Measurements from ENCODE around the gene MS4A18. TPM values are rescaled to one million over a fixed set of nuclear protein-coding genes. Genes with fewer than 3 reads are reported as not detected.

MS4A18 gene
- total RNA-seq, 1 experiment from 2014 or later, result not detected

DNA sequence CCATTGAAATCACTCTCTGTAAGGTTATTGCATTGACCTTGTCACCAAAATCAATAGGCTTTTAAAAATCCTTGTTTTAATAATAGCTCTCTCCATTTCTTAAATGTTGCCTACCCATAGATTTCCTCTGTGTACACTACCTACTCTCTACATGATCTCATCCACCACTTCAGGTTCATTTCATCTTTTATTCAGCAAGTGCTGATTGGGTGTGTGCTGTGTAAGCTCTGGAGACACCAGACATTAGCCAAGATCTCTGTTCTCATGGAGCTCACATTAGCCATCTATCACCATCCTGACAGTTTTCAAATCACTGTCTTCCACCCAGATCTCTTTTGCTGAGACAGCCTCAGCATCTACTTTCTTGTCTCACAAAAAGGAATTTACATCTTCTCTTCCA, 56.3 kb downstream of the MS4A18 start:
- Histone ChIP-seq H3K4me3 (no peak overlapping the region), H3K9me2 (ENCODE audit: insufficient read depth) (no peaks in the 10 kb centered on the region), H3K9me3 (ENCODE audit: insufficient read depth, low read depth) (no peaks in the 10 kb centered on the region), H4K20me1 (ENCODE audit: insufficient read depth) (no peaks in the 10 kb centered on the region), H3K27me3 (ENCODE audit: insufficient read depth, low read depth) (peaks cover 35% of the 10 kb centered on the region), H3K4me2 (no peak overlapping the region), H3K27ac (no peak overlapping the region), H3K36me3 (ENCODE audit: low read depth) (no peaks in the 10 kb centered on the region), H3K4me1 (replicated peaks; ENCODE audit: insufficient read depth) (no peaks in the 10 kb centered on the region), H3K79me2 (ENCODE audit: low read depth) (no peaks in the 10 kb centered on the region), H3F3A (ENCODE audit: insufficient read depth, low read depth) (no peaks in the 10 kb centered on the region), H2AFZ (no peak overlapping the region)
- TF ChIP-seq, protein P1, sequence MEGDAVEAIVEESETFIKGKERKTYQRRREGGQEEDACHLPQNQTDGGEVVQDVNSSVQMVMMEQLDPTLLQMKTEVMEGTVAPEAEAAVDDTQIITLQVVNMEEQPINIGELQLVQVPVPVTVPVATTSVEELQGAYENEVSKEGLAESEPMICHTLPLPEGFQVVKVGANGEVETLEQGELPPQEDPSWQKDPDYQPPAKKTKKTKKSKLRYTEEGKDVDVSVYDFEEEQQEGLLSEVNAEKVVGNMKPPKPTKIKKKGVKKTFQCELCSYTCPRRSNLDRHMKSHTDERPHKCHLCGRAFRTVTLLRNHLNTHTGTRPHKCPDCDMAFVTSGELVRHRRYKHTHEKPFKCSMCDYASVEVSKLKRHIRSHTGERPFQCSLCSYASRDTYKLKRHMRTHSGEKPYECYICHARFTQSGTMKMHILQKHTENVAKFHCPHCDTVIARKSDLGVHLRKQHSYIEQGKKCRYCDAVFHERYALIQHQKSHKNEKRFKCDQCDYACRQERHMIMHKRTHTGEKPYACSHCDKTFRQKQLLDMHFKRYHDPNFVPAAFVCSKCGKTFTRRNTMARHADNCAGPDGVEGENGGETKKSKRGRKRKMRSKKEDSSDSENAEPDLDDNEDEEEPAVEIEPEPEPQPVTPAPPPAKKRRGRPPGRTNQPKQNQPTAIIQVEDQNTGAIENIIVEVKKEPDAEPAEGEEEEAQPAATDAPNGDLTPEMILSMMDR (conservative IDR thresholded peaks at IDR 0.05), result no peak
- no peak for TF ChIP-seq EZH2 (IDR thresholded peaks at IDR 0.05; ENCODE audit: low read depth)
- BruUV-seq (replicated peaks), result no TSS peak
- intact Hi-C loops (cut with micrococcal nuclease; ENCODE audit: unreplicated experiment), result no loop called here
- CTCF ChIA-PET, result no interaction called here
- POLR2A ChIA-PET (ENCODE audit: unreplicated experiment), result no interaction called here
- peak in 1 of 2 experiments; percentile 16 for DNase-seq

DNA sequence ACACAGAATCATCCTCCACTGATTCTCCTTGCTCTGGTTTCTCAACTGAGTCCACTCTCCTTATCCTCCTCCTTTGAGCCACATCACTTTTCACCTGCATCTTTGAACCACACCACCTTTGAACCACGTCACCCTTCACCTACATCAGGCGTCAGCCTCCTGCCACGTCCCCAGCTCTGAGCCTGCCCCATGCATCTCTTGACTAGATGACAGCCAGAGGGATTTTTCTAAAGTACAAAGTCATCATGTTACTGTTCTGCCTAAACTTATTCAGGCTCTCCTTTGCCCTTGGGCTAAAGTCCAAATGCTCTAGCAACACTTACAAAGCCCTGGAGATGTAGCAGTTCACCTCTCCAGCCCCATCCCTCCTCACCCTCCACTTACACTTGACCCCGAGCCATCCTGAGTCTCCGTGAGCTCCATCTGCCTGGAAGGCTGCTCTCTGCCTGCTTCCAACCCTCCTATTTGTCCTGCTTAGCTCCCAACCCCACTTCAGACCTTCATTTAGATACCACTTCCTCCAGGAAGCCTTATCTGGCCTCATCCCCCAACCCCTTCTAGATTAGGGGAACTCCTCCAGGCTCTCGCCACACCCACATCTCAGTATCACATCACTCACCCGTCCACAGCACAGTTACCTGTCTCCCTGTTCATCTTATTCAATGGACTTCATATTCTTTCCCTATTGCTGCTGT, 56.9 kb downstream of the MS4A18 start:
- no TSS peak for BruUV-seq (replicated peaks)
- ChIA-PET POLR2A (ENCODE audit: unreplicated experiment) (interaction anchor here (0.6 kb wide), 1 partner anchor 586 kb away, joined by 3 read pairs; no protein-coding TSS in a partner anchor), CTCF (no interaction called here)
- no peaks in the 10 kb centered on the region for H3F3A ChIP-seq (ENCODE audit: insufficient read depth, low read depth)
- H3K9me3 ChIP-seq (ENCODE audit: insufficient read depth, low read depth), result no peaks in the 10 kb centered on the region
- H3K9me2 ChIP-seq (ENCODE audit: insufficient read depth), result no peaks in the 10 kb centered on the region
- H3K27me3 ChIP-seq (ENCODE audit: insufficient read depth, low read depth), result peaks cover 35% of the 10 kb centered on the region
- peak in 1 of 2 experiments; percentile 5 for DNase-seq
- H3K27ac ChIP-seq, result no peak overlapping the region
- intact Hi-C loops (cut with micrococcal nuclease; ENCODE audit: unreplicated experiment), result no loop called here
- H3K79me2 ChIP-seq (ENCODE audit: low read depth), result no peaks in the 10 kb centered on the region
- H3K4me3 ChIP-seq, result no peak overlapping the region
- H3K36me3 ChIP-seq (ENCODE audit: low read depth), result no peaks in the 10 kb centered on the region
- no peak overlapping the region for H3K4me2 ChIP-seq
- H2AFZ ChIP-seq, result no peak overlapping the region
- H4K20me1 ChIP-seq (ENCODE audit: insufficient read depth), result no peaks in the 10 kb centered on the region
- TF ChIP-seq, protein P1 (conservative IDR thresholded peaks at IDR 0.05), result no peak
- TF ChIP-seq EZH2 (IDR thresholded peaks at IDR 0.05; ENCODE audit: low read depth), result no peak
- no peaks in the 10 kb centered on the region for H3K4me1 ChIP-seq (replicated peaks; ENCODE audit: insufficient read depth)

DNA sequence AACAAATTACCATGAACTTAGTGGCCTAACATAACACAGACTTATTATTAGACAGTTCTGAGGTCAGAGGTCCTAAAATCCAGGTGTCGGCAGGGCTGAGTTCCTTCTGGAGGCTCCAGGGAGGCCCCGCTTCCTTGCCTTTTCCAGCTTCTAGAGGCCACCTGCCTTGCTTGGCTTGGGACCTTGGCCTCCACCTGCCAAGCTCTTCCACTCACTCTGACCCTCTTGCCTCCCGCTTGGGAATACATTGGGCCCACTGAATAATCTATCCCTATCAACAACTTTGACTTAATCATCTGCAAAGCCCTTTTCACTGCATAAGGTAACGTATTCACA, 57.4 kb downstream of the MS4A18 start:
- CTCF ChIA-PET, result no interaction called here
- no peaks in the 10 kb centered on the region for H3K79me2 ChIP-seq (ENCODE audit: low read depth)
- BruUV-seq (replicated peaks), result no TSS peak
- no peaks in the 10 kb centered on the region for H4K20me1 ChIP-seq (ENCODE audit: insufficient read depth)
- no peak overlapping the region for H3K27ac ChIP-seq
- POLR2A ChIA-PET (ENCODE audit: unreplicated experiment), result no interaction called here
- DNase-seq, result no peak
- intact Hi-C loops (cut with micrococcal nuclease; ENCODE audit: unreplicated experiment), result no loop called here
- H3K4me1 ChIP-seq (replicated peaks; ENCODE audit: insufficient read depth), result no peaks in the 10 kb centered on the region
- H3F3A ChIP-seq (ENCODE audit: insufficient read depth, low read depth), result no peaks in the 10 kb centered on the region
- no peak overlapping the region for H3K4me3 ChIP-seq
- peaks cover 35% of the 10 kb centered on the region for H3K27me3 ChIP-seq (ENCODE audit: insufficient read depth, low read depth)
- no peaks in the 10 kb centered on the region for H3K9me2 ChIP-seq (ENCODE audit: insufficient read depth)
- TF ChIP-seq, protein P1 (conservative IDR thresholded peaks at IDR 0.05), result no peak
- TF ChIP-seq EZH2 (IDR thresholded peaks at IDR 0.05; ENCODE audit: low read depth), result no peak
- H3K9me3 ChIP-seq (ENCODE audit: insufficient read depth, low read depth), result no peaks in the 10 kb centered on the region
- no peak overlapping the region for H3K4me2 ChIP-seq
- H2AFZ ChIP-seq, result no peak overlapping the region
- no peaks in the 10 kb centered on the region for H3K36me3 ChIP-seq (ENCODE audit: low read depth)
